Body of pancreas (tissue), 4 donors: ENCODE data around the gene SH3PXD2B. TPM values are rescaled to one million over a fixed set of nuclear protein-coding genes. Genes with fewer than 3 reads are reported as not detected.

Source experiments
- ATAC-seq: fragments of 150-250 bp; one replicate; pipeline ENCODE4 v1.9.1; 2016
- DNase-seq, 4 donors: peaks; one replicate each; pipeline ENCODE4 v3.0.0-alpha.2; 2019
- H3K27ac ChIP-seq, 4 donors: fragments of 200-600 bp; sonication (generic); 1 replicate in 3 of 4; 2 replicates in 1 of 4; pipeline versions ENCODE4 v1.5.1 to v1.6.1; 2016 to 2019; ENCODE audit warnings: mild to moderate bottlenecking in 1 of 4, mixed read lengths in 1 of 4, moderate library complexity in 1 of 4
- H3K27me3 ChIP-seq, 2 donors: fragments of 200-600 bp; sonication (generic); one replicate each; pipeline ENCODE4 v1.6.0; 2016; ENCODE audit warnings: mild to moderate bottlenecking in 1 of 2
- H3K36me3 ChIP-seq, 2 donors: fragments of 200-600 bp; sonication (generic); replicated peaks in 1 of 2; 2 replicates each; pipeline ENCODE4 v1.5.1; 2016; ENCODE audit warnings: low read depth in 2 of 2; ENCODE audit not compliant: insufficient read depth in 1 of 2
- H3K4me1 ChIP-seq: fragments of 200-600 bp; sonication (generic); one replicate; pipeline ENCODE4 v1.6.0; 2016
- H3K4me3 ChIP-seq, 2 donors: fragments of 200-600 bp; sonication (generic); 1 replicate in 1 of 2; 2 replicates in 1 of 2; pipeline ENCODE4 v1.5.1; 2016 to 2019
- H3K9me3 ChIP-seq, 3 donors: fragments of 200-600 bp; sonication (generic); 1 replicate in 2 of 3; 2 replicates in 1 of 3; pipeline ENCODE4 v1.5.1; 2016
- POLR2A ChIP-seq, 3 donors: fragments of 450-650 bp; IDR thresholded peaks; one replicate each; pipeline ENCODE4 v1.6.1; 2016; ENCODE audit warnings: antibody characterized with exemption in 3 of 3, mild to moderate bottlenecking in 2 of 3
- WGBS, 2 donors: methylation state at CpG; one replicate each; pipeline ENCODE4 v1.1.5; 2017; 5-methylcytosine and 5-hydroxymethylcytosine counted together
- intact Hi-C: fragments of 100-400 bp; cut with DNase I; formaldehyde crosslinking; loops from one replicate; pipeline ENCODE4 v1.15.1; 2023
- total RNA-seq, 2 donors: library from RNA; depleted of rRNA; stranded (reverse); fragments of >200 nt; gene quantifications; one replicate each; pipeline ENCODE4 v1.1.0, GENCODE V29; 2016
- TF ChIP-seq, protein P1 (sequence below), 7 experiments: fragments of 450-650 bp in 4 of 7; fragments of 200-600 bp in 3 of 7; sonication (generic) in 3 of 7; IDR thresholded peaks; one replicate each; pipeline ENCODE4 v1.5.1; 2016 to 2019; ENCODE audit warnings: antibody characterized with exemption in 7 of 7

The SH3PXD2B gene
- total RNA-seq, 2 donors from 2014 or later, result 9.9 to 16.9 TPM

- 80 to 81% methylated on average over 2 of the region's 2 CpGs for WGBS, 2 donors
- no peak for DNase-seq
Observed at GRCh38 chr5:172364773-172365172, 89.6 kb downstream of the SH3PXD2B start.

GRCh38 chr5:172362755-172363154 is 91.6 kb downstream of the SH3PXD2B start:
- DNase-seq (no peak), ATAC-seq (no peak)
- H3K27ac ChIP-seq, result no peak overlapping the region
- intact Hi-C loops, result no loop called here
- H3K36me3 ChIP-seq, result no peaks in the 10 kb centered on the region
- TF ChIP-seq POLR2A (IDR thresholded peaks at IDR 0.05), result no peak
- TF ChIP-seq, protein P1, sequence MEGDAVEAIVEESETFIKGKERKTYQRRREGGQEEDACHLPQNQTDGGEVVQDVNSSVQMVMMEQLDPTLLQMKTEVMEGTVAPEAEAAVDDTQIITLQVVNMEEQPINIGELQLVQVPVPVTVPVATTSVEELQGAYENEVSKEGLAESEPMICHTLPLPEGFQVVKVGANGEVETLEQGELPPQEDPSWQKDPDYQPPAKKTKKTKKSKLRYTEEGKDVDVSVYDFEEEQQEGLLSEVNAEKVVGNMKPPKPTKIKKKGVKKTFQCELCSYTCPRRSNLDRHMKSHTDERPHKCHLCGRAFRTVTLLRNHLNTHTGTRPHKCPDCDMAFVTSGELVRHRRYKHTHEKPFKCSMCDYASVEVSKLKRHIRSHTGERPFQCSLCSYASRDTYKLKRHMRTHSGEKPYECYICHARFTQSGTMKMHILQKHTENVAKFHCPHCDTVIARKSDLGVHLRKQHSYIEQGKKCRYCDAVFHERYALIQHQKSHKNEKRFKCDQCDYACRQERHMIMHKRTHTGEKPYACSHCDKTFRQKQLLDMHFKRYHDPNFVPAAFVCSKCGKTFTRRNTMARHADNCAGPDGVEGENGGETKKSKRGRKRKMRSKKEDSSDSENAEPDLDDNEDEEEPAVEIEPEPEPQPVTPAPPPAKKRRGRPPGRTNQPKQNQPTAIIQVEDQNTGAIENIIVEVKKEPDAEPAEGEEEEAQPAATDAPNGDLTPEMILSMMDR (IDR thresholded peaks at IDR 0.05), result no peak
- no peaks in the 10 kb centered on the region for H3K27me3 ChIP-seq
- no peak overlapping the region for H3K4me3 ChIP-seq
- no peaks in the 10 kb centered on the region for H3K9me3 ChIP-seq
- H3K4me1 ChIP-seq, result no peaks in the 10 kb centered on the region
- 93 to 96% methylated on average over 4 of the region's 4 CpGs for WGBS, 2 donors

More at GRCh38 chr5:172364773-172365172, 89.6 kb downstream of the SH3PXD2B start:
- intact Hi-C loops, result no loop called here
- Histone ChIP-seq H3K4me1 (no peaks in the 10 kb centered on the region), H3K9me3 (no peaks in the 10 kb centered on the region), H3K36me3 (no peaks in the 10 kb centered on the region), H3K4me3 (no peak overlapping the region), H3K27ac (no peak overlapping the region), H3K27me3 (no peaks in the 10 kb centered on the region)
- no peak for ATAC-seq
- no peak for TF ChIP-seq POLR2A (IDR thresholded peaks at IDR 0.05)

DNA sequence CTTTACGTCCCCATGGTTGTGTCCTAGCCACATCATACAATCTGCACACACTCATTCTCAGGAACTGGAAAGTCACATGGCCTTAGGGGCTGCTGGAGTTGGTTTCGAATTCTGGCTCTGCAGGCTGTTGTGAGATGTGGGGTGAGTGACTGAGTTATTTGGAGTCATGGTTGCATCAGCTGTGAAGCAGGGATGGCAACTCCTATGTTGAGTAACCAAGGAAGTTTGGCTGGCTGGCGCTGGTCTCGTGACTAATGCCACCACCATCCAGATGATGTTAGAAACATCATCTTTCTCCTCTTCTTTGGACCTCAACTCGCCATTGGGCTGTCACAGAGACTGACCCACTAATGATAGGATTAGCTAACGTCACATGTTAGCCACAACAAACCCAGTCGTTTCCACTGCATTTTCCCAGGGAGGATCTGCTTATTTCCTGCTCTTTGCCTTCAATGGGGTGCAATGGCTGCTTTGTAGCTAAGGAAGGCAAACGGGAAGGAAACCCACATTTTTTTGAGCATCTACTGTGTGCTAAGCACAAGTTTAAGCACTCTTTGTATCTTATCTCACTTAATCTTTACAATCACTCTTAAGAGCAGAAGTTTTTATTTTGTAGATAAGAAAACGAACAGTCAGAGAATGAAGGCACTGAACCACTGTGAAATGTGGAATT is 92.6 kb downstream of the SH3PXD2B start:
- TF ChIP-seq, protein P1 (IDR thresholded peaks at IDR 0.05), result no peak
- TF ChIP-seq POLR2A (IDR thresholded peaks at IDR 0.05), result no peak
- Histone ChIP-seq H3K27ac (no peak overlapping the region), H3K27me3 (no peaks in the 10 kb centered on the region), H3K36me3 (no peaks in the 10 kb centered on the region), H3K4me1 (no peaks in the 10 kb centered on the region), H3K4me3 (no peak overlapping the region), H3K9me3 (no peaks in the 10 kb centered on the region)
- ATAC-seq (peak; percentile 48), DNase-seq (peak in 2 of 4 donors; percentile 33 to 48)
- intact Hi-C loops, result no loop called here
- 71 to 87% methylated on average over 9 of the region's 9 CpGs for WGBS, 2 donors

- ATAC-seq (no peak), DNase-seq (no peak)
- Histone ChIP-seq H3K4me1 (peaks cover 34% of the 10 kb centered on the region), H3K27ac (no peak overlapping the region), H3K4me3 (no peak overlapping the region), H3K36me3 (no peaks in the 10 kb centered on the region), H3K27me3 (no peaks in the 10 kb centered on the region), H3K9me3 (no peaks in the 10 kb centered on the region)
- WGBS, 2 donors, result 92 to 95% methylated on average over 7 of the region's 7 CpGs
- no peak for TF ChIP-seq POLR2A (IDR thresholded peaks at IDR 0.05)
- TF ChIP-seq, protein P1 (IDR thresholded peaks at IDR 0.05), result no peak
- intact Hi-C loops, result no loop called here
Observed at GRCh38 chr5:172358345-172358744, 96.0 kb downstream of the SH3PXD2B start.

DNA sequence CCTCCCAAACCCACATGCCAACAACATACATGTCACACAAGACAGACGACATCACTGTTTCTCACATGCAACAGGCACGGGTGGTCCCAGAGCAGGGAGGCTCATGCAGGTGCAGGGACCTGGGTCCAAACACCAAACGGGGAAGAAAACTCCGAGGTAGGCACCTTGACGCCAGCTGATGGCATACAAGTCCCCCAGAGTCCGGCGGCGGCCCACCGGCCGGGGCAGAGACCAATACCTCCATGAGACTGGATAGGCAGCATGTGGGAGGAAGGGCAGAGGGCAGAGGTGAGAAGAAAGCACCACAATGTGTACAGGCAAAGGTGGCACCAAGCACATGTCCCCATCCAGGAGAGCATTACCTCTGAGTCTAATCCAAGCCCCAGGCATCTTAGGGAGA is 97.8 kb downstream of the SH3PXD2B start:
- H3K4me3 ChIP-seq, result no peak overlapping the region
- intact Hi-C loops, result no loop called here
- 91 to 92% methylated on average over 10 of the region's 10 CpGs for WGBS, 2 donors

More for the DNA sequence above, 97.8 kb downstream of the SH3PXD2B start:
- Histone ChIP-seq H3K9me3 (no peaks in the 10 kb centered on the region), H3K27ac (no peak overlapping the region), H3K36me3 (no peaks in the 10 kb centered on the region), H3K27me3 (no peaks in the 10 kb centered on the region), H3K4me1 (peaks cover 51% of the 10 kb centered on the region)
- ATAC-seq (no peak), DNase-seq (no peak)
- TF ChIP-seq POLR2A (IDR thresholded peaks at IDR 0.05), result no peak
- TF ChIP-seq, protein P1 (IDR thresholded peaks at IDR 0.05), result no peak
